Ishikawa (cell line): ENCODE data around the gene GLIS1.

ENCODE experiments used
- CEBPB ChIP-seq: IDR thresholded peaks from 2 replicates; pipeline ENCODE4 v1.6.1; 2012
- EP300 ChIP-seq: IDR thresholded peaks from 2 replicates; pipeline ENCODE4 v1.6.1; 2012; ENCODE audit warnings: borderline replicate concordance
- MAX ChIP-seq: IDR thresholded peaks from 2 replicates; pipeline ENCODE4 v1.6.1; 2012
- RAD21 ChIP-seq: IDR thresholded peaks from 2 replicates; pipeline ENCODE4 v1.6.1; 2012; ENCODE audit warnings: low read depth
- YY1 ChIP-seq: IDR thresholded peaks from 2 replicates; pipeline ENCODE4 v1.6.1; 2012; ENCODE audit warnings: low read depth

DNA sequence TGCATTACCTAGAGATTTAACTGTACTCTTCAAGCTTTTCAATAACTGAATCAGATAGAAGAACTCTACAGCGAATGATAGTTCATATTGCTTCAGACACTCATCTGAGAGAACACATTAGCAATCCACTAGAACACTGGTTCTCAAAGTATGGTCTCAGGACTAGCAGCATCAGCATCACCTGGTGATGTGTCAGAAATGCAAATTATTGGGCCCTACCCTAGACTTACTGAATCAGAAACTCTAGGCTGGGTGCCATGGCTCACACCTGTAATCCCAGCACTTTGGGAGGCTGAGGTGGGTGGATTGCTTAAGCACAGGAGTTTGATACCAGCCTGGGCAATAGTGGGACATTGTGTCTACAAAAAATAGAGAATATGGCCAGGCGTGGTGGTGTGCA is 24.9 kb upstream of the GLIS1 start:
- no peak for TF ChIP-seq EP300
- no peak for TF ChIP-seq MAX
- TF ChIP-seq CEBPB: no peak
- TF ChIP-seq RAD21: no peak
- no peak for TF ChIP-seq YY1
